ENCODE results near the gene TP53I13. TPM values are rescaled to one million over a fixed set of nuclear protein-coding genes. Genes with fewer than 3 reads are reported as not detected.

The TP53I13 gene
- total RNA-seq, 1 donor from 2014 or later: 13.4 TPM

DNA sequence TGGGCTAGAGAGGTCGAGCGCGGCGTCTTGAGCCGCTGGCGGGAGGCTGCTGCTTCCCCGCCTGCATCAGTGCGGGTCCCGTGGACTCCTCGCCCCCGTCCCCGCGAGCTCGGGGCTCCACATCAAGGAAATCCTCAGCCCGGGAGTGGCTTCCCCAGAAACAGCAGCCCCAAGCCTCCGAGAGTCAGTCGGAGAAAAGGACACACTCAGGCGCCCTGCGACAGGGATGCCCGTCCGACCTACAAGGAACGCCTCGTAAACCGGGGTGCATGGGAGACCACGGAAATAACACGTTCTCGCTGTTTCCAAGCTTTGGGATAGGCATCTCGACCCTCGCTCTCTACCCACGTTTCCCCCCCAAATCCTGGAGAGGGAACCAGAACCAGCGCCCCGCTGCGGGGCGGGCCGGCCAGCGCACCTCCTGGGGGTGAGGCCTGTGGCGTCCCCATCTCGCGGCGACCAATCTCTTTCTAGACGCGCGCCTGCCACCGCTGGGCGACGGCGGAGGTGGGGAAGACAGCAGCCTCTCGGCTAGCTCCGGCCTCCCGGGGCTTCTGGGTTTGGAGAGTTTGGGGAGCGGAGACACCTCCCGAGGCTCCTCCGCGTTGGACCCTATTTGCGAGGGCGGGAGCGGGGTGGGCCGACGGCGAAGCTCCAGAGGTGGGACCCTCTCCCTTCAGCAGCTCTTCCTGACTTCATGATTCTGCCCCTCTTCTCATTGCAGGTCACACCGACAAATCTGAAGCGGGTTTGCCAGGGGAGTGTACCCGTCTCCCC lies 759 bp upstream of the TP53I13 start:
- peak; percentile 45 for ATAC-seq

DNA sequence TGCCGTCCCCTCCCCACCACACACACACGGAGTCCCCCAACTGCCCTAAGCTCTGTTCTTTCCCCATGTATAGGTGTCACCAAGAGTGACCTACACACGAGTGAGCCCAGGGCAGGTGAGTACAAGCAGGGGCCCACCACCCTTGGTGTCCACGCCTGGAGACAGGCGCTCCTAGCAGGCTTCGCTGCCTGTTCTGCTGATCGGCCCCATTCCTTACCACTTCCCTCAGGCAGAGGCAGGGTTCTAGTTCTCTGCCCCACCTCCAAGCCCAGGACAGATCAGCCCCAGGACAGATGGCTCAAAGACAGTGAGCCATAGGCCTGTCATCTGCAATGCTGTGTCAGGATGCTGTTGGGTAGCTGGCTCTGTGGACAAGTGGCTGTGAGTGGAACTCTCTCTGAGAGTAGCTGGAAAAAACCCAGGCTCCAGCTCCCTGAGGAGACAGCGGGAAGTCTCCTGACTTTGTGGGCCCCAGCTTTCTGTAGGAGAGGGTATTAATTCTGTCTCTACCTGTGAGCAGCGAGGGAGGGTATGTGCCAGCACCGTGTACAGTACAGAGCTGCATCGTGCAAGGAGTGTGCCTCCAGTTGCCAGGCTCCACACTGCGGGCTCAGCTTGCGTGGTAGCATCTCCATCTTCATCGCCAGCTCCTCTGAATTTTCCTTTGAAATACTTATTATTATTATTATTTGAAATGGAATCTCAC lies 897 bp downstream of the TP53I13 start:
- ATAC-seq: peak; percentile 23

DNA sequence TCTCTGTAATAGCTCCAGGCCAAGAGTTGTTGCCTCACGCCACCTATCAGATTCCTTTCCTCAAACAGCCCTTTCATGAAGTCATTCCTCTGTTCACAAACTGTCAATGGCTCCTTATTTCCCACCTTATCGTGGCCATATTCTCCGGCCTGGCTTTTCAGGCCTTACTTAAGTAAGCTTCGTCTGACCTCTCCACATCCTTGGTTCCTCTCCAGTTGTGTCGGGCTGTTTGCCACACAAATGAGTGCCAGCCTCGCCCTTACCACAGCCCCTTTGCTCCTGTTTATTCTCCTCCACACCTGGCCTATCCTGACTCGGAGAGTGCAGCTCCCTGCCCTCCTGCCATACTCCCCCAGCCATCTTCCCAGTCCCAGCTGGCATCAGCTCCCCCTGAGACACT lies 2.0 kb downstream of the TP53I13 start:
- no peak for ATAC-seq

DNA sequence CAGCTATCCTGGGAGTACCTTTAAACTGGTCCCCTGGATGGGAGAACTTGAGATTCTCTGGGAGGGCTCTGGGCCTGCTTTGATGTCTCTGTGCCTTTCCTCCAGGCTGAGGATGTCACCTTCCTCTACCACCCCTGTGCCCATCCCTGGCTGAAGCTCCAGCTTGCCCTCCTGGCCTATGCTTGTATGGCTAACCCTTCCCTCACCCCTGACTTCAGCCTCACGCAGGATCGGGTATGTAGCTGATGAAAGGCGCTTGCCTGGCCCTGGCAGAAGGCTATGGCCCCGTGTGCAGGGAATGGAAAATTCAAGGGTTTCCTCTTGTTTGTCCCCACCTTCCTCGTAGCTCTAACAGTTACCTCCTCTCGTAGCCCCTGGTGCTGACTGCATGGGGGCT lies 3.0 kb downstream of the TP53I13 start:
- no peak for ATAC-seq

DNA sequence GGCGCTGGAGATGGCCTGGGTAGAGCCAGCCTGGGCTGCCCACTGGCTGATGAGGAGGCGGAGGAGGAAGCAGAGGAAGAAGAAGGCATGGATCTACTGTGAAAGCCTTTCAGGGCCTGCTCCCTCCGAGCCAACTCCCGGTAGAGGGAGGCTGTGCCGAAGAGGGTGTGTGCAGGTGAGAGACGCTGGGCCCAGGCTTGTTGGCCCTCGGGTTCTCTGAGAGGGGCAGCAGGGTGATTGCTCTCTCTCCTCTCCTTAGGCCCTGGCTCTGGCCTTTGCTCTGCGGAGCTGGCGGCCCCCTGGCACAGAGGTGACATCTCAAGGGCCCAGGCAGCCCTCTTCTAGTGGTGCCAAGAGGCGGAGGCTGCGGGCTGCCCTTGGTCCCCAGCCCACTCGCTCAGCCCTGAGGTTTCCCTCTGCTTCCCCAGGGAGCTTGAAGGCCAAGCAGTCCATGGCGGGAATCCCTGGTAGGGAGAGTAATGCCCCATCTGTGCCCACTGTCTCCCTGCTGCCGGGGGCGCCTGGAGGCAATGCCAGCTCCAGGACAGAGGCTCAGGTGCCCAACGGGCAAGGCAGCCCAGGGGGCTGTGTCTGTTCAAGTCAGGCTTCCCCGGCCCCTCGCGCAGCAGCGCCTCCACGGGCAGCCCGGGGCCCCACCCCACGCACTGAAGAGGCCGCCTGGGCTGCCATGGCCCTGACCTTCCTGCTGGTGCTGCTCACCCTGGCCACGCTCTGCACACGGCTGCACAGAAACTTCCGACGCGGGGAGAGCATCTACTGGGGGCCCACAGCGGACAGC lies 3.6 kb downstream of the TP53I13 start:
- ATAC-seq: no peak

DNA sequence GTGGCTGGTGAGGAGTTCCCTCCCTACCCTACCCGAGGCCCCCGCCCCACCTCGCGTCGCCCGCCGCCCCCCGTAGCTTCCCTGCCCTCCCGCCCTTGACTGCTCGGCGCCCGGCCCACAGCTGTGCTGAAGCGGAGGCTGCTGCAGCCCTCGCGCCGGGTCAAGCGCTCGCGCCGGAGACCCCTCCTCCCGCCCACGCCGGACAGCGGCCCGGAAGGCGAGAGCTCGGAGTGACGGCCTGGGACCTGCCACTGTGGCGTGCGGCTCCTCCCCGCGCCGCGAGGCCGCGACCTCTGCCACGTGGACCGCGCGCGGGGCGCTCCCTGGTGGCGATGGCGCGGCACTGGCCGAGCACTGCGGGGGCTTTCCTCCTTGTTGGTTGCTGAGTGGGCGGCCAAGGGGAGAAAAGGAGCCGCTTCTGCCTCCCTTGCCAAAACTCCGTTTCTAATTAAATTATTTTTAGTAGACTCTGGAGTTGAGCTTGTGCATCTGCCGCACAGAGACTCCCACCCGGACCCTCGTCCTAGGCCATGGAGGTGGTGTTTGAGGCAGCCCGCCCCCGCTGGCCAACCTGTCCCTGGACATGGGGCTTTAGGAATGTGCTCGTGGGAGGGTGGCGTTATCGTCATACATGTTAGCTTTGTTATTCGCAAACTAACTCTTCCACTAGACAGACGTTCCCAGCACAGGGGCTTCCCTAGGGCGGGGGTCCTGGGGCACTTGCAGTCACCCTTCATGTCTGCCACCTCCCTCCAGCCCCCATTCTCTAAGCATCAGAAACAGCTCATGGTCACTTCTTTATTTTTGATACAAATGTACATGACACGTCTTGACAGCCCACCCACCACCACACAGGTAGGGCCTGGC lies 4.4 kb downstream of the TP53I13 start:
- no peak for ATAC-seq

DNA sequence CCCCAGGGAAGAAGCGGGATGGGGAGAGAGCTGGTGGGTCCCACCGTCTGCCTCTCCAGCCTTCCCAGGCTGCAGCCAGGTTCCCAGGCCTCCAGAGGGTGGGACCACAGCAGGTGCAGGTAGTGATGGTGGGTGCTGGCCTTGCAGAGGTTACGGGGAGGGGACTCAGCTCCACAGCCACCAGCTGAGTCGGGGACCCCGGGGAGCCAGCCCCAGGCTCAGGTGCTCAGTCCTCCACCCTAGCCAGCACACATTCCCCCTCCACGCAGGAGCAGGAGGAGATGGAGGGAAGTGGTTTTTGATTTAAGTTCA lies 5.0 kb downstream of the TP53I13 start:
- ATAC-seq: no peak

DNA sequence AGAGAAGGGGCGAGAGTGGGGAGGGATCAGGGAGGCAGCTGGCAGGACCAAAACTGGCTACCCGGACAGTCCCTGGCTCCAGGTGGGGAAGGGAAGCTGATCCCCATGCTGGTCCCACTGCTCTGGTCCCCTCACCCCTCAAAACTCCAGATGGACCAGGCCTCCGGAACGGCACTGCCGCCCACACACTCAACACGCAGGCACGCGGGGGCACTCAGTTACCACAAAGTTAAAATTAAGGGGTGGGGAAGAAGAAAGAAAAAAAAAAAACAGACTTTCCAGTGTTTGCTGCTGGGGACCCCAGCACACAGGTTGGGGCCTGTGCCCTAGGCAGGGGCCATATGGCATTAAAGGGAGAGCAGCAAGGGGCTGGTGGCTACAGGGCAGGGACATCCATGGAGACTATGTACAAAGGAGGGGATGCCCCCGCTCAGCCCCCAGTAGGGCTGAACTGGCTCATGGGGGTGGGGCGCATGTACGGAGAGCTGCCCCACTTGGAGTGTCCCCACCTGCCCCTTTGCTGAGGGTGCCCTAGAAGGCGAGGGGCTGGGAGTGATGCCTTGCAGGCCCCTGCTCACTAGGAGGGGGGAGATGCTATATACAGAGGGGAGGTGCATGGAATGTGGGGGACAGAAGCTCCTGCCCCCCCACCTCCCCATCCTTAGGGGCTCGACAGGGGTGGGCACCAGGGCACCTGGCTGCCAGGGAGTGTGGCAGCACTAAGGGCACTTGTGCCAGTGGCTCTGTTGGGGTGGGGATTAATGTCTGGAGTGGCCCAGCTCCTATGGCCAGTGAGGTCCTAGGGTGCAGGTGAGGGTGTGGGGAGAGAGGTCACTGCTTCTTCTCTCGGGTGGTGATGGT lies 5.6 kb downstream of the TP53I13 start:
- no peak for ATAC-seq

DNA sequence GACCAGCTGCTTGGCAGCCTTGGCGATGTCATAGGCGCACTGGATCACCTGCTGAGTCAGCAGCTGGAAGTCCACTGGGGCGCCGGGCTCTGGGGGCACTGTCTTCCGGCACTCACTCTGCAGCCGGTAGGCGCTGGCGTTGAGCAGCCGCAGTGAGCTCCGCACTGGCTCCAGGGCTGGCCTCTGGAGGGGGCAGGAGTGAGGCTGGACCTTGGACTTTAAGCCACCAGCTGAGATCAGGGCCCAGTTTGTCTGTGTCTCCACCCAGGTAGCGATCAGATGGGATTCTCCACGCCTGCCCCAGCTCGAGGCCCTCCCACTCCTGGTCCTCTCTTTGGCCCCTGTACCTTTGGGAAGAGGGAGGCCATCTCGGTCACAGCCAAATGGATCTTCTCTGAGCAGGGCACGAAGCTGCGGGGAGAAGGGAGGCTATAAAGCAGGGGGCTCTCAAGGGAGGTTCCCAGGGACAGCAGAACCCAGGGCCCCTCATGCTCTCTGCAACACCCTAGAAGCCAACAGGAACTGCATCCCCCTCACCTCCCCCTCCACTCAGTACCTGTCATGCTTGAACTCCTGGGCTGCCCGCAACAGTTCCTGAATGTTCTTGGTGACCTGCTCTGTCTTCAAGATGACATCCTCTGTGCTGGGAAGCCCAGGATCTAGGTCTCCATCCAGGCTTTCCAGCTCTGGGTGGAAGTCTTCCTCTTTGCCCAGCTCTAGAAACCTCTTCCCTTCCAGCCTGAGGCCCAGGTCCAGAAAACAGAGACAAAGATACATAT lies 6.4 kb downstream of the TP53I13 start:
- ATAC-seq: no peak

DNA sequence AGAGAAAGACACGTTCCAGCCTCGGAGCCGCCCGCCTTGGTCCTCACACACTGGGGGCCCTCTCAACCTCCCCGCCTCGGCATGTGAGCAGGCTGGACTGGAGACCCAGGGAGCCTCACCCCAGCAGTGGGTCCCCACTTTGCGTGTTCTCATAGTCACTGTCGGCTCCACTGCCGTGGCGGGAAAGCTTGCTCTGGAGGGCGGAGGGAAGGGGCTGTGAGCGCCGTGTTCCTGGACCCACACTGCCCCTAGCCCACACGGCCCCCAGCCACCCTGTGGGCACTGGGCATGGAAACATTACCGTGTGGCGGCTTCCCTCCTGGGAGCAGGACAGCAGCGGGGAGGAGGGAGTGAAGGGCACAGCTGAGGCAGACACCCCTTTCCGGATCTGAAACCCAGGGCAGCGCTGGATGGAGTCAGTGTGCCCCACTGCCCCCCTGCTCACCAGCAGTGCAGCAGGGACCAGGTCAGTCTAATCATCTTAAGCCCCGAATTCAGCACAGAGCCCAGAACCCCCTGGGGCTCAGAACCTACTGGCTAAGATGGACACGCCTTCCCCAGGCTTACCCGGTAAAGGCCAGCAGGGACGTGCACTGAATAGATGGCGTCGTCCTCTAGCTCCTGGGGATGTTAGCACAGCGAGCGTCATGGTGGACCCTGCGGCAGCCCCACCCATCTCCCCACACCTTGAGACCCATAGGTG lies 7.2 kb downstream of the TP53I13 start:
- ATAC-seq: no peak

DNA sequence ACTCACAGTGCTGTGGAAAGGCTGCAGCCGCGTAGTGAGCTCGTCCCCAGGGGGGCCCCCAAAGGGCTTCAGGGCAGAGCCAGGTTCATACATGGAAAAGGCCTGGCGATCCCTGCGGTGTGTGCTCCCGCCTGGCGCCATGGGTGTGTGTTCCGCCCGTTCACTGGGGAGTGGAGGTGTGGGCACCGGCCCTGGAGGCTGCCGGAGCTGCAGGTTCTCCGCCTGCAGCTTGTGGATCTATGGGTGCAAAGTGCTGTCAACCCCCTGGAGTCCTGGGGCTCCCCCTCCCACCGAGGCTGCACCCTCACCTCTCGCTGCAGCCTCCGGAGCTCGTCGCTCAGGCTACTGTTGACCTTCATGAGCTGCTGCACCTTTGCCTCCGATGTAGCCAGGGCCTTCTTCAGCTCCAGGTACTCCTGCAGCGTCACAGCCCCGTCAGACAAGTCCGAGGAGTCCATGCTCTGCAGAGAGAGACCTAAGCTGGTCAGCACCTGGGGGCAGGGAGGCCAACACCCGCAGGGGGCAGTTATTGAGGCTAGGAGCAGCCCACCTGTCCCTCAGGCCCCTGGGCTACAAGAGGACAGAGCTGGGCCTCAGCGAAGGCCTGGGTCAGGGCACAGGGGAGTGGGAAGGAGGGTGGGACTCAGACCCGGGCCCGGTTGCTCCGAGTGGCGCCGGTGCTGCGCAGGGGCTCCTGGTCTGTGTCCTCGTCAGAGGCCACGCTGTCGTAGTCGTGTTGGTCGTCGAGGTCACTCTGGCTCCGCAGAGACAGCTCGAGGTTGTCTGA lies 7.9 kb downstream of the TP53I13 start:
- no peak for ATAC-seq

DNA sequence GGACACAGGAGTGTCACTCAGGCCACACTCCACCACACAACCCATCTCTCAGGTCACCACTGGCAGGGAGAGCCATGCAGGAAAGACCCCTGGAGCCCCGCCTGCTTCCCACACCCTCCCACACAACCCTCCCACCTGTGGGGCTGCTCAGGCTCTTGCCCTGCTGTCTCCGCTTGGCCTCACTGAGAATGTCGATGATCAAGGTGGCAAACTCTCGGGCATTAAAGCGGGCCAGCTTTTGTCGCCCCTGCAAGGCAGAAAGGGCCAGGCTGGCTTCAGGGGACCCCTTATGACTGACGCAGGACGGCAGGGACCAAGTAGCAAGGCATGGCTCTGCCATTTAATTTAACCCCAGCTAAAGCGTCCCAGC lies 8.5 kb downstream of the TP53I13 start:
- ATAC-seq: no peak

DNA sequence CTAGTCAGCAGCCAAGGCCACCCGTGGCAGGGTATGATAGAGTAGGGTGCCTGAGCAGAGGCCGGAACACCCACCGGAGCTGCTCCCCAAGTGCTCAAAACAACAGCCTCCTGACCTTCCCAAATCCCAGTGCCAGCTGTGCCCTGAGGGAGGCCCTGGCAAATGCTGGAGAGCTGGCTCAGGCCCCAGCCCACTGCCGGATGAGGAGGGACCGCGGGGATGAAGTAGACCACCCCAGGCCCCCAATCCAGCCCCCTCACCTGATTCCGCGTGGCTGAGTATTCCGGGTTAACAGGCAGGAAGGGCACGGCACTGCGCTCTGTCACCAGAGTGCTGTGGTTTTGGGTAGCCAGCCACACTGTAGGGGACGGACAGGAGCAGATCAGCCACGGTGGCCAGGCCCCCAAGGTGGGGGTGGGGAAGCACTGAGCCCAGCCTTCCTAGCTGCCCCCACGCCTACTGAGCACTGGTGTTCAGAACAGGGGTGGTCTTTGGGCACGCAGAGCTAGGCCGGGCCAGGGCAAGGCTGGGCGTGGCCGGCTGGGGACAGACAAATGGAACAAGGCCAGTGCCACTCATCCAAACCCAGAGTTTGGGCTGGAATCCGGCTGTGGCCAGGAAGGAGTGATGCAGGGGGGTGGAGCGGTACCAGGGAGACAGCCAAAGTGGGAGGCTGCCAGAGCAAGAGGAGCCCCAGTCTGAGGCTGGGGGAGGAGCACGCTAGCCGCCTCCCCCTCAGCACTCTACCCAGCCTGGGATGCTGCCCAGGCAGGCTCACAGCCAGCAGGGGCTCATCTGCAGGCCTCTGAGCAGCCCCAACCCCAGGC lies 9.1 kb downstream of the TP53I13 start:
- no peak for ATAC-seq

DNA sequence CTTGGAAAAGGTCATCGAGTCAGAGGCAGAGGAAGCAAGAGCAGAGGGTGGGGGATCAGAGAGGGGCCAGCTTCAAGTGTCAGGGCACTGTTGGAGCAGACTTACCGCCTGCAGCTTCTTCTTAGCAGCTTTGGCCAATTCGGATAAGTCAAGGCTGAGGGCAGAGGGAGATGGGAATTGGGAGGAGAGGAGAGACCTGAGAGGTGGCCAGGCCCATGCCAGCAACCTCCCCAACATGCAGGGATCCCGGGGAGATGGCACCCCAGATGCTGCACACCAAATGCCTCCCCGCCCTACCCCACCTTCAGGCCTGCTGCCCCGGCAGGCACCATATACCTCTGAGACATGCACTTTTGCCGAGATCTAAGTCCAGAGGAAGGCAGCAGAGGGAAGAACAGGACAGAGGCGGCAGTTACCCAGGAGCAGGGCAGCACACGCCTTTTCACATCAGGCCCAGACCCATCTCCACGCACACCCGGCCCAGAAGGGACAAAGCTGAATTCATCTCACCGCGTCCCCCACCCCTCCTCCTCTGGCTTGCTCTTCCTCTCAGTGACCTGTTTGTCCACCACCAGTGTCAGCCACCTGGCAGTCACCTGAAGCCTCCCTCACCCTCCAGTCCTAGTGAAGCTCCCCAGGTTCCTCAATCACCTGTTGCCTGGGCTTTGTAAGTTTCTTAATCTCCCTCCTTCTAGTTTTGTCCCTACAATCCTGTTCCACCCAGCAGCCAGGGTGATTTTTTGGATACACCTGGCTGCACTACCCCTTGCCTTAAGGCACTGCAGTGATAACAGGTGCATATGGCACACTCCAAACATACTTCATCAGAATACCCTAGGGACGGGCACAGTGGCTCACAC lies 10.4 kb downstream of the TP53I13 start:
- ATAC-seq: no peak

DNA sequence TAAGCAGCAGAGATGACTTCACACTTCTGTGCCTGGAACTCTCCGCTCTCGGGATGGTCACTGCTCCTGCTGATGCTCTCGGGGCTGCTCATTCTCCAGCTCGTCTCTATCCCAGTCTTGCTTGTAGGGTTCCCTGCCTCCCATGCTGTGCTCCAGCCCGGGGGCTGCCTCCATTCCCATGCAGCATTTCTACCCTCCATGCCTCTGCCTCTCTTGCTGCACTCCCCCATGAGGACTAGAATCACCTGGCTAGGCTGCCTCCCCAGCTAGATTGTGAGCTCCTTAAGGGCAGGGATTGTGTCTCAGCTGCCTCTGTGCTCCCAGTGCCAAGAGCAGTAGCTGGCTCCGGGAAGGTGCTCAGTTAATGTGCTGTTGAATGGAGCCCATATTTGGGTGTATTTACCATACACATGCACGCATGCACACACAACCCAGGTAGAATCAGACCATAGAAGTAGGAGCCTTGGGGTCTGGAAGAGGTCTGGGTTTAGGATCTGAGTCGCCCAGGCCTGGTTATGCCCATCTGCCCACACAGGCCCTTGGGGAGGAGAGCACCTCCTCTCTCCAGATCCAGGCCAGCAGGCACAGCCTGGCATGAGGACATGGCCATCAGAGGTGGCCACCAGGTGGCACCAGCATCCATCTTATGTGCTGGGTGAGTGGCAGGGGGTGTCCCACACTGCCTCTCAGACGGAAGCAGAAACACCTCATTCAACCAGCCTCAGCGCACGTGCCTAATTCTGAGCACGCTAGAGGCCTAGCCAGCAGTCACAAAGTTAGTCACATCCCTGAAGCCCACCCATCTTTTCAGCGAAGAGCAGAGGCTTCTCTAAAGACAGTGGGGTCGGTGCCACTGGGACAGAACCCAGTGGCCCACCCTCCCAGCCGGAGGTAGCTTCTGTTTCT lies 11.6 kb downstream of the TP53I13 start:
- ATAC-seq: peak; percentile 71

DNA sequence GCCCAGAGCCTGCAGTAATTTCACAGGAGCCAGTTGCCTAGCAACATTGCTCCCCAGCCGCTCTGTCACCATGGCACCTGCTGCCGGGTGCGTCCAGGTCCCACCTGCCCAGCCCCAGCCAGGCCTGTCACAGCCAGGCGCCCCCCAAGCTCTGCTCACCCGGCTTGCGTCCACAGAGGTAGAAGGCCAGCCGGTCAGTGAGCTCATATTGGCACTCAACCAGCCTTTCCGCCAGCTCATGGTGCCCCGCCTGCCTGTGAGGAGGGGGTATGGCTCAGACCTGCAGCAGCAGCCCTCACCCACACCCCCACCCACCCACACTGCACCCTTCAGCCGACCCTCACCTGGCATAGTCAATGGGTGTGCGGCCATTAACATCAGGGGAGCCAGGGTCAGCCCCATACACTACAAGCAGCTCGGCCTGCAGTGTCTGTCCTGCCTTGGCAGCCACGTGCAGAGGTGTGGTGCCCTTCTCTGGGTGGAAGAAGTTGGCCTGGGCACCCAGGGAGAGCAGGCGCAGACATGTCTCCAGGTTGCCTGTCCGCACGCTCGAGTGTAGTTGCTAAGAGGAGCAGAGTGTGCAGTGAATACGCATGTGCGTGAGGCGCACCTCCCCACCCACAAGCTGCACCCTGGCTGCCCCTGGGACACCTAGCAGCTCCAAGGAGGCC lies 13.2 kb downstream of the TP53I13 start:
- peak; percentile 87 for ATAC-seq

Data from esophagus mucosa (tissue), 1 donor.